B cell (primary cell): ENCODE data around the gene HELT. TPM values are rescaled to one million over a fixed set of nuclear protein-coding genes. Genes with fewer than 3 reads are reported as not detected.

ENCODE experiments used
- ATAC-seq: fragments of 200-7000 bp; cut with Tn5 transposase; one replicate; pipeline ENCODE4 v1.10.0; 2021; ENCODE audit warnings: low read depth, mild to moderate bottlenecking, moderate number of reproducible peaks, moderate library complexity
- CTCF ChIA-PET: fragments of 350-600 bp; sonication (Branson Sonifier 250); formaldehyde crosslinking; loops from one replicate; lab custom pipeline; 2021; ENCODE audit warnings: antibody characterized with exemption, inconsistent platforms; lab: Charles Lee
- POLR2A ChIA-PET: fragments of 350-600 bp; sonication (Branson Sonifier 250); formaldehyde crosslinking; loops from one replicate; lab custom pipeline; 2021; ENCODE audit warnings: antibody characterized with exemption; lab: Charles Lee
- DNase-seq: peaks from one replicate; pipeline ENCODE4 v3.0.0; 2013
- H2AFZ ChIP-seq: 2 replicates; pipeline ENCODE4 v1.6.1; 2012; ENCODE audit warnings: mild to moderate bottlenecking, low read depth, low read length; ENCODE audit not compliant: insufficient read depth, poor library complexity, severe bottlenecking
- H3K27ac ChIP-seq, 2 donors: 1 replicate in 1 of 2; 2 replicates in 1 of 2; pipeline ENCODE4 v1.5.1; 2012 to 2013; ENCODE audit warnings: low read length in 2 of 2, mild to moderate bottlenecking in 2 of 2, moderate library complexity in 1 of 2
- H3K27me3 ChIP-seq, 4 experiments: fragments of 200-600 bp in 1 of 4; sonication (generic) in 1 of 4; replicated peaks in 1 of 4; 1 replicate in 2 of 4; 2 replicates in 2 of 4; pipeline versions ENCODE4 v1.6.1 to v1.7.0; 2013 to 2016; ENCODE audit warnings: low read length in 3 of 4, mild to moderate bottlenecking in 2 of 4, mixed read lengths in 1 of 4, moderate library complexity in 1 of 4; ENCODE audit not compliant: insufficient read depth in 4 of 4, control insufficient read depth in 3 of 4; ENCODE audit errors: control extremely low read depth in 1 of 4
- H3K36me3 ChIP-seq, 2 experiments: replicated peaks in 1 of 2; 1 replicate in 1 of 2; 2 replicates in 1 of 2; pipeline versions ENCODE4 v1.6.1 to v1.7.1; 2013; ENCODE audit warnings: low read length in 1 of 2; ENCODE audit not compliant: insufficient read depth in 2 of 2, control insufficient read depth in 1 of 2; ENCODE audit errors: control extremely low read depth in 1 of 2, extremely low read depth in 1 of 2
- H3K4me1 ChIP-seq, 2 donors: fragments of 200-600 bp in 1 of 2; sonication (generic) in 1 of 2; 1 replicate in 1 of 2; 2 replicates in 1 of 2; pipeline versions ENCODE4 v1.5.1 to v1.6.1; 2013 to 2017; ENCODE audit warnings: low read length in 2 of 2; ENCODE audit not compliant: control insufficient read depth in 2 of 2, insufficient read depth in 2 of 2
- H3K4me2 ChIP-seq: replicated peaks from 2 replicates; pipeline ENCODE3; 2012; ENCODE audit warnings: mild to moderate bottlenecking, low read depth, low read length; ENCODE audit not compliant: poor library complexity, severe bottlenecking
- H3K4me3 ChIP-seq, 5 experiments: fragments of 200-600 bp in 1 of 5; sonication (generic) in 1 of 5; 1 replicate in 3 of 5; 2 replicates in 2 of 5; pipeline versions ENCODE4 v1.5.1 to v1.7.0; 2011 to 2016; ENCODE audit warnings: low read length in 4 of 5, mild to moderate bottlenecking in 4 of 5, low read depth in 2 of 5, control low read depth in 1 of 5, moderate library complexity in 1 of 5; ENCODE audit not compliant: insufficient read depth in 1 of 5; ENCODE audit errors: control extremely low read depth in 1 of 5, extremely low read depth in 1 of 5
- H3K79me2 ChIP-seq: fragments of 200-600 bp; sonication (generic); one replicate; pipeline ENCODE4 v1.6.0; 2016; ENCODE audit warnings: low read length; ENCODE audit not compliant: control insufficient read depth, insufficient read depth
- H3K9ac ChIP-seq: fragments of 200-600 bp; sonication (generic); 2 replicates; pipeline ENCODE4 v1.6.1; 2017; ENCODE audit warnings: mild to moderate bottlenecking, low read length, moderate library complexity
- H3K9me3 ChIP-seq, 3 donors: one replicate each; pipeline versions ENCODE4 v1.6.1 to v1.7.1; 2013; ENCODE audit warnings: low read length in 2 of 3; ENCODE audit not compliant: control insufficient read depth in 2 of 3, insufficient read depth in 1 of 3; ENCODE audit errors: control extremely low read depth in 1 of 3
- H4K20me1 ChIP-seq: 2 replicates; pipeline ENCODE4 v1.6.0; 2012; ENCODE audit warnings: mild to moderate bottlenecking, low read length; ENCODE audit not compliant: insufficient read depth, control insufficient read depth, poor library complexity, severe bottlenecking
- H3K27ac Mint-ChIP-seq: one replicate; pipeline ENCODE4 v1.8.0; 2021; ENCODE audit warnings: mixed read lengths
- H3K27me3 Mint-ChIP-seq: one replicate; pipeline ENCODE4 v1.8.0; 2021; ENCODE audit warnings: mixed read lengths
- H3K4me1 Mint-ChIP-seq: one replicate; pipeline ENCODE4 v1.8.0; 2021; ENCODE audit warnings: mixed read lengths
- H3K4me3 Mint-ChIP-seq: one replicate; pipeline ENCODE4 v1.8.0; 2021; ENCODE audit warnings: mixed read lengths
- H3K9me3 Mint-ChIP-seq: one replicate; pipeline ENCODE4 v1.8.0; 2022; ENCODE audit warnings: mixed read lengths; ENCODE audit not compliant: insufficient read depth
- CTCF ChIP-seq: fragments of 200-600 bp; IDR thresholded peaks from one replicate; pipeline ENCODE4 v1.8.0; 2022; ENCODE audit warnings: antibody characterized with exemption, mild to moderate bottlenecking
- EZH2 ChIP-seq: IDR thresholded peaks from 2 replicates; pipeline ENCODE4 v1.6.1; 2012; ENCODE audit warnings: borderline replicate concordance, low read depth, mild to moderate bottlenecking, moderate library complexity, low read length; ENCODE audit not compliant: insufficient read depth, poor library complexity, severe bottlenecking
- WGBS: methylation state at CpG from one replicate; pipeline ENCODE4 v1.1.5; 2013; ENCODE audit warnings: missing lambda C conversion rate; ENCODE audit not compliant: insufficient coverage; 5-methylcytosine and 5-hydroxymethylcytosine counted together
- intact Hi-C: fragments of 100-400 bp; cut with micrococcal nuclease; formaldehyde crosslinking; loops from one replicate; pipeline ENCODE4 v1.10.0; 2022
- polyA plus RNA-seq: library from polyadenylated mRNA; depleted of rRNA; stranded (reverse); fragments of >200 nt; gene quantifications from 2 replicates; pipeline ENCODE4 v1.2.3, GENCODE V29; 2012
- total RNA-seq, 2 donors: library from RNA; stranded (reverse); fragments of 120-200 nt in 1 of 2; gene quantifications; 1 replicate in 1 of 2; 2 replicates in 1 of 2; pipeline versions ENCODE4 v1.2.3 to v1.2.4, GENCODE V29; 2013 to 2022

The HELT gene
- total and polyA plus RNA-seq, 2 donors (not counting 1 experiment from before 2014, with no cell fraction given) = not detected

DNA sequence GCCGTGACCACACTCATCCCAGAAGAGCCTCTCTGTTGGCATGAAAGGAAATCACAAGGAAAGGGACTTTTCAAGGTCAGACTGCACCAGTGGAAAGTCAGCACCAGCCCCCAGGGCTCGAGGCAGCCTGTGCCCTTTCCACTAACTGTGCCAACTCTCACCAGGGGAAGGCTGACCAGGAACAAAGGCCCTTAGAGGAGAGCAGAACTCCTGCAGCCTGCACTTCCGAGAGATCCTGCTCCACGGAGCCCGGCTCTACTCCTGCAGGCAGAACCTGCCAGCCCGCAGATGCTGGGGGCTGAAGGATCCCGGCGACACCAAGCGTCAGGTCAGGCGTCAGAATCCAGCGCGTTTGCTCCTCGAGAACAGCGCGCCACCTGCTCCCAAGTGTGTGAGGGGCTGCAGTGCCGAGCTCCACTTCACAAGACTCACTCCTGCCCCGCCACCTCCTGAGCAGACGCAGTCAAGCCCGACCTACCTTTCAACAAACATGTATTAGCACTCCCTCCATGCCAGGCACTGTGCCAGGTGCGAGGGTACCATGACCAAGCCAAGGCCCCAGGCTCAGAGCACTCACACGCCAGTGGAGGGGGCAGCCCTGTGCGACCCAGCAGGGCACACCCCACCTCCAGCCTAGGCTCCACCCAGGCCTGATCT, 13.6 kb upstream of the HELT start:
- peak overlapping the region; percentile 50 for H3K4me3 Mint-ChIP-seq
- ATAC-seq = peak; percentile 48
- H3K27me3 Mint-ChIP-seq = peaks cover 50% of the 10 kb centered on the region
- no peak overlapping the region for H3K27ac Mint-ChIP-seq
- Histone ChIP-seq H3K4me3 (no peak overlapping the region), H3K27ac (no peak overlapping the region), H3K27me3 (peaks cover 0 to 27% (median 7%) of the 10 kb centered on the region in 4 experiments), H3K36me3 (no peaks in the 10 kb centered on the region), H4K20me1 (no peaks in the 10 kb centered on the region), H3K9me3 (peaks cover 0 to 12% (median 0%) of the 10 kb centered on the region in 3 donors), H3K79me2 (no peaks in the 10 kb centered on the region), H3K4me1 (peaks cover 7 to 10% of the 10 kb centered on the region in 2 donors), H2AFZ (peak overlapping the region; percentile 55), H3K9ac (no peak overlapping the region), H3K4me2 (peak overlapping the region; percentile 45)
- intact Hi-C loops = loop anchor here (2.0 to 10.0 kb wide), 3 partner anchors 260 to 1030 kb away; no protein-coding TSS in a partner anchor
- WGBS = 50% methylated on average over 22 of the region's 22 CpGs
- no peak for DNase-seq
- CTCF ChIA-PET = interaction anchor here (0.8 to 2.0 kb wide), 9 partner anchors 8 to 591 kb away, joined by 3 to 16 read pairs (median 3); partner anchors contain the start of gene CENPU
- H3K4me1 Mint-ChIP-seq = peaks cover 6% of the 10 kb centered on the region
- TF ChIP-seq EZH2 (no peak), CTCF (no peak)
- POLR2A ChIA-PET = no interaction called here
- H3K9me3 Mint-ChIP-seq = no peaks in the 10 kb centered on the region

DNA sequence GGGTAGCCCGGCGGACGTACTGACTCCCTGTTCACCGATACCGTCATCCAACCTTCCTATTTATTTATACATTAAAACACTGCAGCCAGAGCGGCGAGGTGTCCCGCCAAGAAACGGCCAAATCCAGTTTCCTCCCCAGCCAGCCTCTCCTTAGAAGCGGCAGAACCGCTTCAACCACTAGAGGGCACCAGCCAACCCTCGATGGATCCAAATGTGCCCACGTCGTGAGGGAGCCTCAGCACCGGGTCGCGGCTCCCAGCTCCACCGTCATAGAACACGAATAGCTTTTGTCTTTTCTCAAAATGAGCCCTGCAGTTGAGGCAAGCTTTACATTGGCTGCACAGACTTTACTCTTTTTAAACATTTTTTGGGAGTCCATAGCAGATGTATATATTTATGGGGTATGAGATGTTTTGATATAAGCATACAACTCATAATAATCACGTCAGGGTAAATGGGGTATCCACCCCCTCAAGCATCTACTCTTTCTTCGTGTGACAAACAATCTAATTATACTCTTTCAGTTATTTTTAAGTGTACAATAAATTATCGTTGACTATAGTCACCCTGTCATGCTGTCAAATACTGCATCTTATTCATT, 13.0 kb upstream of the HELT start:
- Mint-ChIP-seq H3K9me3 (no peaks in the 10 kb centered on the region), H3K4me1 (peaks cover 6% of the 10 kb centered on the region), H3K4me3 (peak overlapping the region; percentile 50), H3K27me3 (peaks cover 56% of the 10 kb centered on the region), H3K27ac (no peak overlapping the region)
- Histone ChIP-seq H3K27me3 (peaks cover 0 to 32% (median 9%) of the 10 kb centered on the region in 4 experiments), H3K79me2 (no peaks in the 10 kb centered on the region), H2AFZ (peak overlapping the region; percentile 55), H3K9ac (no peak overlapping the region), H3K9me3 (peaks cover 0 to 12% (median 0%) of the 10 kb centered on the region in 3 donors), H3K4me3 (no peak overlapping the region), H4K20me1 (no peaks in the 10 kb centered on the region), H3K36me3 (no peaks in the 10 kb centered on the region), H3K27ac (no peak overlapping the region), H3K4me2 (peak overlapping the region; percentile 45), H3K4me1 (peaks cover 7 to 10% of the 10 kb centered on the region in 2 donors)
- ChIA-PET POLR2A (no interaction called here), CTCF (interaction anchor here (0.6 to 2.0 kb wide), 10 partner anchors 9 to 590 kb away, joined by 3 to 16 read pairs (median 3); partner anchors contain the start of gene CENPU)
- DNase-seq (peak; percentile 83), ATAC-seq (peak; percentile 93)
- intact Hi-C loops = loop anchor here (2.0 to 10.0 kb wide), 3 partner anchors 261 to 1029 kb away; no protein-coding TSS in a partner anchor
- TF ChIP-seq CTCF = peak; percentile 97
- TF ChIP-seq EZH2 = no peak
- WGBS = 2% methylated on average over 17 of the region's 22 CpGs
